Measurements from ENCODE around the gene MEIOB.

Gene MEIOB

DNA sequence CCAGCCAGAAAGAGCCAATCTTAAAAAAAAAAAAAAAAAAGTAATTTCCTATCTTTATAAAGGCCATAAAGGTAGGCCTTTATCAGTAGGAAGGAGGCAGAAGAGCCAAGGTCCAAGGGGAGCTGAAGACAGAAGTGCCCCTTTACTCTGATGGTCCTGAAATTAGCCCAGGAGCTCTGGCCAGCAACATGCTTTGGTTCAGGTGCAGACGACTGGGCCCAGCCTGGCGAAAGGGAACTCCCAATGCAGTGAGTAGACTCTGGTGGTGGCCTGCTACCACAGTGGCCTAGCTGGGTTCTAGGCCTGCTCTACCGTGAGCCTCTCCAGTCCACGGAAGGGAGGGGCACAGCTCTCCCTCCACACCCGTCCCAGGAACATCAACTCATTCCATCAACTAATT is 23.1 kb upstream of the MEIOB start:
- no peak overlapping the region for H3K9ac ChIP-seq (ENCODE audit: low read length)
- no peaks in the 10 kb centered on the region for H3K79me2 ChIP-seq (ENCODE audit: low read length)
- no peak overlapping the region for H3K4me2 ChIP-seq (ENCODE audit: low read depth, low read length)
- TF ChIP-seq EZH2 (optimal IDR thresholded peaks at IDR 0.05; ENCODE audit: low read depth, low read length) (no peak), CTCF (IDR thresholded peaks at IDR 0.05; ENCODE audit: low read length) (no peak), EZH2phosphoT487 (IDR thresholded peaks at IDR 0.05; ENCODE audit: low read length) (no peak)
- H3K36me3 ChIP-seq (replicated peaks; ENCODE audit: insufficient read depth, low read length): no peaks in the 10 kb centered on the region
- H3K9me2 ChIP-seq (replicated peaks; ENCODE audit: insufficient read depth, low read length): no peaks in the 10 kb centered on the region
- H3K27me3 ChIP-seq (replicated peaks; ENCODE audit: insufficient read depth, low read length): 0 out of 2 replicates have a peak, but pooled peaks cover 4% of the 10 kb centered on the region
- peaks cover 3% of the 10 kb centered on the region for H3F3A ChIP-seq (ENCODE audit: insufficient read depth, low read length)
- H4K20me1 ChIP-seq (ENCODE audit: insufficient read depth, low read length): no peaks in the 10 kb centered on the region
- no peak overlapping the region for H2AFZ ChIP-seq (ENCODE audit: low read length)
- H3K27ac ChIP-seq (ENCODE audit: low read length): no peak overlapping the region
- no peaks in the 10 kb centered on the region for H3K9me3 ChIP-seq (replicated peaks; ENCODE audit: insufficient read depth, low read length)
- H3K4me3 ChIP-seq (ENCODE audit: low read length): no peak overlapping the region
- DNase-seq: no peak
- peaks cover 11% of the 10 kb centered on the region for H3K4me1 ChIP-seq (ENCODE audit: low read length)

- no peak overlapping the region for H3K4me3 ChIP-seq (ENCODE audit: low read length)
- H2AFZ ChIP-seq (ENCODE audit: low read length): peak overlapping the region; percentile 30; the same call in 1 of the 2 replicates
- no peaks in the 10 kb centered on the region for H3K9me3 ChIP-seq (replicated peaks; ENCODE audit: insufficient read depth, low read length)
- H3K36me3 ChIP-seq (replicated peaks; ENCODE audit: insufficient read depth, low read length): no peaks in the 10 kb centered on the region
- no peaks in the 10 kb centered on the region for H4K20me1 ChIP-seq (ENCODE audit: insufficient read depth, low read length)
- H3K27me3 ChIP-seq (replicated peaks; ENCODE audit: insufficient read depth, low read length): 0 out of 2 replicates have a peak, but pooled peaks cover 4% of the 10 kb centered on the region
- H3K9ac ChIP-seq (ENCODE audit: low read length): no peak overlapping the region
- no peaks in the 10 kb centered on the region for H3K79me2 ChIP-seq (ENCODE audit: low read length)
- TF ChIP-seq CTCF (IDR thresholded peaks at IDR 0.05; ENCODE audit: low read length) (no peak), EZH2phosphoT487 (IDR thresholded peaks at IDR 0.05; ENCODE audit: low read length) (no peak), EZH2 (optimal IDR thresholded peaks at IDR 0.05; ENCODE audit: low read depth, low read length) (no peak)
- H3F3A ChIP-seq (ENCODE audit: insufficient read depth, low read length): no peaks in the 10 kb centered on the region
- peaks cover 7% of the 10 kb centered on the region; the same call in 1 of the 2 replicates for H3K4me1 ChIP-seq (ENCODE audit: low read length)
- DNase-seq: no peak
- peak overlapping the region; percentile 31; the same call in 1 of the 2 replicates for H3K4me2 ChIP-seq (ENCODE audit: low read depth, low read length)
- no peak overlapping the region for H3K27ac ChIP-seq (ENCODE audit: low read length)
- H3K9me2 ChIP-seq (replicated peaks; ENCODE audit: insufficient read depth, low read length): no peaks in the 10 kb centered on the region
These were observed 18.7 kb upstream of the MEIOB start for GRCh38 chr16:1890708-1891050.

- H3K4me3 ChIP-seq (ENCODE audit: low read length): no peak overlapping the region
These were observed 18.2 kb upstream of the MEIOB start for GRCh38 chr16:1890024-1890707.

More at GRCh38 chr16:1890024-1890707, 18.2 kb upstream of the MEIOB start:
- H3F3A ChIP-seq (ENCODE audit: insufficient read depth, low read length): no peaks in the 10 kb centered on the region
- DNase-seq: no peak
- no peaks in the 10 kb centered on the region for H3K9me3 ChIP-seq (replicated peaks; ENCODE audit: insufficient read depth, low read length)
- peaks cover 7% of the 10 kb centered on the region; the same call in 1 of the 2 replicates for H3K4me1 ChIP-seq (ENCODE audit: low read length)
- no peaks in the 10 kb centered on the region for H3K36me3 ChIP-seq (replicated peaks; ENCODE audit: insufficient read depth, low read length)
- no peak for TF ChIP-seq EZH2 (optimal IDR thresholded peaks at IDR 0.05; ENCODE audit: low read depth, low read length)
- no peak for TF ChIP-seq CTCF (IDR thresholded peaks at IDR 0.05; ENCODE audit: low read length)
- TF ChIP-seq EZH2phosphoT487 (IDR thresholded peaks at IDR 0.05; ENCODE audit: low read length): no peak
- no peak overlapping the region for H3K27ac ChIP-seq (ENCODE audit: low read length)
- no peak overlapping the region for H3K9ac ChIP-seq (ENCODE audit: low read length)
- no peaks in the 10 kb centered on the region for H3K79me2 ChIP-seq (ENCODE audit: low read length)
- peak overlapping the region; percentile 30; the same call in 1 of the 2 replicates for H2AFZ ChIP-seq (ENCODE audit: low read length)
- H4K20me1 ChIP-seq (ENCODE audit: insufficient read depth, low read length): no peaks in the 10 kb centered on the region
- H3K9me2 ChIP-seq (replicated peaks; ENCODE audit: insufficient read depth, low read length): no peaks in the 10 kb centered on the region
- 0 out of 2 replicates have a peak, but pooled peaks cover 4% of the 10 kb centered on the region for H3K27me3 ChIP-seq (replicated peaks; ENCODE audit: insufficient read depth, low read length)
- H3K4me2 ChIP-seq (ENCODE audit: low read depth, low read length): peak overlapping the region; percentile 31; the same call in 1 of the 2 replicates
